ENCODE measurements around the gene SMG6.

Gene SMG6

DNA sequence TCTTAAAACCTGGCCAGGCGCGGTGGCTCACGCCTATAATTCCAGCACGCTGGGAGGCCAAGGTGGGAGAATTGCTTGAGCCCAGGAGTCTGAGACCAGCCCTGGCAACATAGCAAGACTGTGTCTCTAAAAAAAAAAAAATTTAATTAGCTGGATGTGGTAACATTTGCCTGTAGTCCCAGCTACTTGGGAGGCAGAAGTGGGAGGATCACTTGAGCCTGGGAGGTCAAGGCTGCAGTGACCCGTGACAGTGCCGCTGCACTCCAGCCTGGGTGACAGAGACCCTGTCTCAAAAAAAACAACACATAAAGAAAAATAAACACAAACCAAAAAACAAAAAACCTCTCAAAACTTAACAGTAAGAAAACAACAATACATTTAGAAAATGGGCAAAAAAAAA, 106.3 kb downstream of the SMG6 start:
- no peak for DNase-seq

GRCh38 chr17:2195729-2196128, 107.9 kb downstream of the SMG6 start:
- DNase-seq, result no peak

DNA sequence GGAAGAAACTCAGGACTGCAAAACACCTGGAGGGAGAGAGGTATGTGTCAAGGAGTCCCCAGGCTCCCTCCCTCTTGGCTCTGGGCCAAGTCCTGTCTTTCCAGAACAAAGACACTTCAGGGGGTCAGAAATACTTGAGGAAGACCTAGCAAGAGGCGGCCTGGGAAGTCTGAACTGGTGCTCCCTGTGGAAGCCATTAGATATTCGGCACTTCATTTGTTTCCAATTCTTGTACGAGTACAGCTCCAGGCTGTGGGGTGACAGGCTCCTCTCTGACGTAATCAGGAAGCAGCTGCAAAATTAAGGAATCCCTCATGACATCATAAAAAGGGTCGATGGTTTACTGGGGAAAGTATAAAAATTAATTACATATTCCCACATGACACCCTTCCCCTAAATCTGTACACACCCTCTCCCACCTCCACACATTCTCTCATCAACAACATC, 108.7 kb downstream of the SMG6 start:
- DNase-seq, result no peak

DNA sequence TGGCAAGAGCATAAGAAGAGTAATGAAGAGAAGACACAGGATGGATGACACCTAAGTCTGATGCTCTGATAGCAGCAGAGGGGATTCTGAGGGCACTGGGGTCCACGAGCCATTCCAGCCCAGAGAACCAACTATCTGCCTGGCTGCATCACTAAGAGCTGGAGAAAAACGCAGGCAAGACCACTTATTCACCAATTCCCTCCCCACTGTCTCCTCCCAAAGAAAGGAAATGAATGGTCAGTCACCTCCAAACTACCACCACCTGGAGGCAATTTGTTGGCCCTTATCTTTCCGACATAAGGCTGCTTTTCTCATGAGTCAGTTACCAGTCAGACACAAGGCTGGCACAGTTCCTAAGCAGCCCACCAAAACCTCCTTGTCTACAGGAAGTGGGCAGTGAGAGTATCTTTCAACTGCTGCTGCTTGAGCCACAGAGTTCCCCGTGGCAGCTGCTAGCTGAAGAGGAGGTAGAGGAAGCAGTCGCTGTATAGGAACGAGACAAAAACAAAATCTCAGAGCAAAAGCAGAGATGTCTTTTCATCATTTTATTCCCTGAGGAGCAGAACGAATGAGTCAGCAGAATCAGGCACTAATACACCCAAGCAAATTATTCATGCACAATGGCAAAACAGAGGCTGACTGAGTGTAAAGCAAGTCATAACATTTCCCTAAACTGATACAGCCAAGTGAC, 111.1 kb downstream of the SMG6 start:
- peak; percentile 35 for DNase-seq

GRCh38 chr17:2191785-2192184, 111.8 kb downstream of the SMG6 start:
- no peak for DNase-seq

GRCh38 chr17:2191227-2191626, 112.4 kb downstream of the SMG6 start:
- DNase-seq, result no peak

DNA sequence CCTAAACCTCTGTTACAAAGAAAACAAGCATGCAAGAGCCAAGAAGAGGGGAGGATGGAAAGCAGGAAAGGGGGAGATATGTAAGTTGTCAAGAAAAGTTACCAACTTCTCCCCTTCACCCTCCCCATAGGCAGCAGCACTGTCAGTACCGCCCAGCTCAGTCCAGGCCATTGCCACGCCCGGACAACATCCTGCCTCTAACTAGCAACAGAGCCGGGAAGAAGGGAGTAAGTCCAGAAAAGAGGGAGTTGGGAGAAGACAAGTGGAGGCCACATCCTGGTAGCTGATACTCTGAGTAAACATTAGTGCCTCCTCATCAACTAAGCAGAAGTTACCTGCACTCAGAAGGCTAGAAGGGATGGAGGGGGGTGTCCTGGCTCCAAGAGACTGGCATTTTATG, 113.6 kb downstream of the SMG6 start:
- DNase-seq, result no peak

DNA sequence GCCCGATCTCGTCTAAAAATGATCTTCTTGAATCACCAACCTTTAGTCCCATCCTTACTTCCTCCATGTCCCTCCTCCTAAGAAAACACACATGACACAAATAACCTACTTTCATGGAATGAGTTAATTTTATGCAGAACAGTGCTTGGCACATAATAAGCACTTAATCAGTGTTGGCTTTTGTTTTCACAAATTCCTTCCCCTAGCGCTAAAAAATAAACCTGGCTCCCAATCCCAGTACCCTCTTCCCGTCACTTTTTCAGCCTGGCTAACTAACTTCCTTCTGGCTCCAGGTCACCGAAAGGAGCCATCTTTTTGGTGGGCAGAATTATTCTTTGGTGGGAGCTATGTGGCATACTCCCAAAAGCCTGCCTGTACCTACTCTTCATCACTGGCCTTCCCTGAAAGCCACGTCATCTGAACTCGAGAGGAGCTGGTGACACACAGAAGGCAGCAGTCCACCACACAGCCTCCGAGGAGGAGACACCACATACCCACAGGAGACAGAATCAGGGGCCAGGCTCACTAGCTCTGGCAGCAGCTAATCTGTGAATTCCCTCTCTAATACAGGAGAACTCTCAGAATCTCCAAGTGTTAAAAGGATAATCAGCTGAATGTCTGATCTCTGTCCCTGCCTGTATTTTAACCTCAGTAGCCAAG, 114.5 kb downstream of the SMG6 start:
- no peak for DNase-seq

GRCh38 chr17:2187758-2188157, 115.8 kb downstream of the SMG6 start:
- no peak for DNase-seq

DNA sequence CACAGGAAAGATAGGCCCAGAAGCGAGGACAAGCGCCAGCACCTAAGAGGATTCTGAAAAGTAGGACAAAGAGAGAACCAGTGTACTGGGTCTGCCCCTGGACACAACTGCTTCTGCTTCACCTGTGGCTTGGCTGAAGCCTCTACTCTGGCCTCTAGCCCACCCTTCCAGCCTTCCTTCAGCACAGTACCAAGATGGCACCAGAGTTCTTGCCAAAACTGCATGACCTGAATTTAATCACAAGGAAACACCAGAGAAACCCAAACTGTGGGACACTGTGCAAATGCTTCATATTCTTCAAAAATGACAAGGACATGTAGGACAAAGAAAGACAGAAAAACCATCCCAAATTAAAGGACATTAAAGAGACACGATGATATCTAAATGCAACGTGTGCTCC, 116.6 kb downstream of the SMG6 start:
- no peak for DNase-seq

DNA sequence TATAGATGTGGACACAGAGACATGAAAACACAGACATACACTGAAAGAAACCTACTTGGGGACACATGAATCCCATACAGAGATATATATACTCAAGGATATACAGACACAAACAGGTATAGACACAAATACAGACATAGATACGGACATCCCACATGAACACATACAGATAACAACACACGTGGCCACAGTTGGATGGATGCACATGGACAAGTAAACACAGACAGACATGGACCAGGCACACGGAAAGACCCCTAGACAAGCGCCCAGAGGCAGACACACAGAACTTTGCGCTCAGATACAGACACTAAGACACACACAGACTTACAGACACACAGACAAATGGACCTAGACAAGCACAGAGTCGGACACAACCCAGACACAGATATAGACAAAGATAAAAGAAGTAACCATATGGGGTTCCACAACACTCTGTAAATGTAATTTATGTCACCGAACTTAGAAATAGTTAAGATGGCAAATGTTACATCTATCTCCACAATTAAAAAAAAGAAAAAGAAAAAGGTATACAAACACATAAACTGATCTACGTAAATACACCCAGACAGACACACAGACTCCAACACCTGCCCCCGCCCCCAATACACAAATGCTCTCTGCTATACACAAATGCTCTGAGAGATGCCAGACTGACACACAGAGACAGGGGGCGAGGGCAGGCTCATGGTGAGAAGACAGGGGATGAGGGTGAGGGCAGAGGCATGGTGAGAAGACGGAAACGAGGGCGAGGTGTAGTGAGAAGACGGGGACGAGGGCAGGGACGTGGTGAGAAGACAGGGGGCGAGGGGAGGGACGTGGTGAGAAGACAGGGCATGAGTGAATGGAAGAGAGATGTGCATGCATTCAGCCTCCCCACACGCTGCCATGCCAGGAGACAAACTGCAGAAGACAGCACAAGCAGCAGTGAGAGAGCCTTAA, 118.3 kb downstream of the SMG6 start:
- DNase-seq, result no peak

DNA sequence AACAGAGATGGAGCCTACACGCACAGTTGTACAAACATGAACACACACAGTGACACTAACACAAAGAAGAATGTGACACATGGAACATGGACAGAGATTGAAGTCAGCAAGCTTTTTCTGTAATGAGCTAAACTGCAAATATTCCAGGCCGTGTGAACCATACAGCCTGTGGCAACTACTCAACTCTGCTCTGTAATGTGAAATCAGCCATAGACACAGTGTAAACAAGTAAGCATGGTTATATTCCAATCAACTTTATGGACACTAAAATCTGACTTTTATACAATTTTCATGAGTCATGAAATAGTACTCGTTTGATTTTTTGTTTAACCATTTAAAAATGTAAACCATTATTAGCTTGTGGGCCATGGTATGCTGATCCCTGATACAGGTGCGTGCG, 120.2 kb downstream of the SMG6 start:
- no peak for DNase-seq

DNA sequence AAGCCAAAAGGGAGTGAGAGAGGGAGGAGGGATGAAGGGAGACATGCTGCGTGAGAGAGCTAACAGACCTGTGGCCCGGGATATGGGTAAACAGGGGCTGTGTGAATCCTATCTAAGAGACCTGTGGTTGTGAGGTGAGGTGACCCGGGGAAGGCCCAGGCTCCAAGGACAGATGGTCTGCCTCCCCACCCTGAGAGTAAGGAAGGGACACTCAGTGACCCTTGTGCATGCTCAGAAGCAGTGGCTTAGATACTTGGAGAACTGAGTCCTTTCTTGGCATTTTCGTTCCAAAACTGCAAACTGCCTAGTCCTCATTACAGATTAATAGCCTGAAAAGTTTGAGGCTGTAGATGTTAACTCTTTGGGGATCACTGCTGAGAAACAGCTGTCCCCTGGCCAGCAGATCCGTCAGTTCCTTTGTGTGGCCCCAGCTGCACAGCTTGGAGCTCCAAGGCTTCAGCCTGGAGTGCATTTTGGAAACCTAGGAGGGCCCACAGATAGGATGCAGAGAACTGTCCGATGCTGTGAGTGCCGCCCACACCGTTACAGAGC, 121.6 kb downstream of the SMG6 start:
- no peak for DNase-seq

DNA sequence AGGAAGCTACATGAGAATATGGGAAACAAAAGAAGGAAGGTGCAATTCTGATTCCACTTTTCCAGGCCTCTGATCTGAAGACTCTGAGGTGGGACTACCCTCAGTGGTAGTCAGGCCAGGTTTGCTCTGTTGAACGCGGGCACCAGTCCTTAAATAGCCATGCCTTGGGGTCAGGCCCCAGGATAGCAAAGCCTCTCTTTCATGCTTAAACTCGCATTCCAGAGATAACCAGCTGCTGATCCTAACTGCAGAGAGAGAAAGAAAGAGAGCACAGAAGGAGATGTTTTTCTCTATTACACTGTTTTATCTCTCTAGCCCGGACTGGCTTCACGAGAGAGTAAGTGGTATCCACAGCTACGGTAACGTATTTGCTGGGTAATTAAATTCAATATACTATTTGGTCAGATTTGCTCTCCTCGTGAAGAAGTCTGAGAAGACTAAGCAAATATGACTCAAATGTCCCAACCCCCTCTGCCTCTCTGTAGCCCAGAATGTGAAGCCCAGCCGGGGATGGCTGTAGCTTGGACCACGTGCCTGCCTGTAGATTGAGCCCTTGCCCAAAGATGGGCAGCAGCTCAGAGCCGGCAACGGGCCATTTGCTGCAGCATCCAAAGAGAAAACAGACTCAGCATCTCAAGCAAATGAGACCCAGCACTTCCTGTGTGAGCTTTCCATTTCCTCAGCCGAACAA, 122.2 kb downstream of the SMG6 start:
- DNase-seq, result no peak

DNA sequence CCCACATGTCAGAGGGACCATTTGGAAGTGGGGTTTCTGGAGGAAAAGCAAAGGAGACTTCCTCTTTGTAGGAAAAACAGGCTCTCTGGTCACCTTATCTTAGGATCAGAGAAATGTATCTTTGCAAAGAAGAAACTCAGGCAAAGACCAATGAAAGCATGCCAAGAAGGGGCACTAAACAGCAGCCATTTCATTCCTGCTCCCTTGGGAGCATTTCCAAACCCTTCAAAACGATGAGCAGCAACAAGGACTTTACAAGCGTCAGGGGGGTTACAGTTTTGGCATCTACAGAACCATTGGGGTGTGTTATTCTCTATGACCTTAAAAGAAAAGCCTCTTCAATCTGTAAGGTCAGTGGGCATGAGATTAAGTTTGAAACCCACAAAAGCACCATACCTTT, 122.8 kb downstream of the SMG6 start:
- no peak for DNase-seq

- DNase-seq, result no peak
Observed at GRCh38 chr17:2179615-2180295, 123.8 kb downstream of the SMG6 start.

- DNase-seq, result no peak
Observed at GRCh38 chr17:2178798-2179501, 124.6 kb downstream of the SMG6 start.

DNA sequence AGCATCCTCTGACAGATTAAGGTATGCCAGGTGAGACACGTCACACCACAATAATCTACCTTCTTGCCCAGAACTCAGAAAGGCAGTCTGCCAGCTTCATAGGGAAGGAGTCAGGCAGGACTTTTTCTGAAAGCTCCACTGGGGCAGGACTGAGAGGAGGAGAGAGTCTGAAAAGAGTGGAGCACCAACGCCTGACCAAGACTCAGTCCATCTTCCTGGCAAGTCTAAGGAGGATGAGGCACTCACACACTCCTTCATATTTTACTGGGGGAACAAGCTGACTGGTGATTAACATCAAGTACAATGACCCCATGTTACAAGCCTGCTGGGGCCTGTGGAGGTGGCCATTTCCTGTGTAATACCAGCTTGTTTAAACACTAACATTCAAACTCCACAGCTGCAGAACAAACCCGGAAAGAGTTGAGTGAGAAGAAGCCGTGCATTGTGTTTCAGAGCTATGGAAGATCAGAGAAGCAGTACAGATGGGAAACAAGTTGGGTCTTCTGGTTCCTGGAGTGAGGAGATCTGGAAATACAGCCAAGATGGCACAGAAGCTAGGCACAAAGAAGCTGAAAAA, 126.3 kb downstream of the SMG6 start:
- no peak for DNase-seq

DNA sequence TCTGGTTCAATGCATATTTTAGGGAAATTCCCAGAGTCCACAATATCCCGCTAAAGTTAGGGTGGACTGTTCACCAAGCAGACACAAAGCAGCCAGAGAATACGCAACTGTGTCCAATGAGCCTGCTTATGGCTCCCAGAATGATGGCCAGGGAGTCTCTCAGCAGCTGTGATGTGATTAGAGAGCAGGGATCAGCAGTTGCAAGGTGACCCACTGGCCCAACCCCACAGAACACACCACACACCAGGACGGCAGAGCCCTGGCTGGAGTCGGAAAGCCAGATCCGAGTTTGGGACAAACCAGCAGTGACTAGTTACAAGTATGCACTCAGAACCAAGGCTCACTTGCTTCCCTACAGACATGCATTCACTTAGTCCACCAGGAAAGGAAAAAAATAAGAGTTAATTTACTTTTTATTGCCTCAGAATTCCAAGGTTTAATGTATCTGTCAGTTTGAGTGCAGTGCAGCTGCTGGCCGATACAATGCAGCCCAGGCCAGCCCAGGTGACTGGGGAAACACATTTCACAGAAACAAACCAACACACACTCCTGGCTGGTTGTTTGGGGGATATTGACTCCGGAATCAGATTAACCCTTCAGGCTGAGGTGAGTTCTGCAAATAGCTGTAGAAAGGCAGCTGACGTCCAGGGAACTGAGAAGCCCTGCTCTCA, 127.0 kb downstream of the SMG6 start:
- DNase-seq, result no peak

GRCh38 chr17:2175294-2175628, 128.3 kb downstream of the SMG6 start:
- DNase-seq, result no peak
